HepG2 (cell line): ENCODE measurements around the gene RPL19. TPM values are rescaled to one million over a fixed set of nuclear protein-coding genes. Genes with fewer than 3 reads are reported as not detected.

ENCODE experiments used
- ETV5 ChIP-seq: IDR thresholded peaks from 2 replicates; pipeline ENCODE4 v1.6.1; 2018; ENCODE audit warnings: missing biosample characterization, missing genetic modification reagents, inconsistent platforms, borderline replicate concordance
- FOXK1 ChIP-seq: sonication (generic); formaldehyde crosslinking; IDR thresholded peaks from 2 replicates; pipeline ENCODE4 v1.4.0; 2020; ENCODE audit warnings: low read depth, missing genetic modification reagents, borderline replicate concordance
- FOXP1 ChIP-seq, 2 experiments: fragments of 450-650 bp in 1 of 2; IDR thresholded peaks; 2 replicates each; pipeline ENCODE4 v1.6.1; 2017 to 2018; ENCODE audit warnings: antibody characterized with exemption in 1 of 2
- GABPA ChIP-seq, 2 experiments: IDR thresholded peaks; 2 replicates each; pipeline ENCODE4 v1.6.1; 2011 to 2016; ENCODE audit warnings: low read depth in 2 of 2, low read length in 1 of 2, missing biosample characterization in 1 of 2, missing genetic modification characterization in 1 of 2
- HCFC1 ChIP-seq: fragments of 150-350 bp; IDR thresholded peaks from 2 replicates; pipeline ENCODE4 v1.6.1; 2014; ENCODE audit warnings: low read depth, low read length
- HDAC2 ChIP-seq: sonication (generic); formaldehyde crosslinking; IDR thresholded peaks from 2 replicates; pipeline ENCODE4 v1.4.0; 2020; ENCODE audit warnings: missing genetic modification reagents
- NFE2L2 ChIP-seq: fragments of 150-350 bp; IDR thresholded peaks from 2 replicates; pipeline ENCODE4 v1.6.1; 2014; ENCODE audit warnings: low read length
- POLR2AphosphoS5 ChIP-seq: IDR thresholded peaks from 2 replicates; pipeline ENCODE4 v1.6.1; 2012; ENCODE audit warnings: low read depth, low read length
- SSRP1 ChIP-seq: IDR thresholded peaks from 2 replicates; pipeline ENCODE4 v1.6.1; 2016; ENCODE audit warnings: control low read depth
- TARDBP ChIP-seq: sonication (generic); formaldehyde crosslinking; IDR thresholded peaks from 2 replicates; pipeline ENCODE4 v1.8.0; 2022; ENCODE audit warnings: mild to moderate bottlenecking, missing genetic modification reagents
- ZNF124 ChIP-seq: sonication (generic); formaldehyde crosslinking; IDR thresholded peaks from 2 replicates; pipeline ENCODE4 v1.4.0; 2020; ENCODE audit warnings: missing genetic modification reagents
- ZNF33A ChIP-seq: sonication (generic); formaldehyde crosslinking; IDR thresholded peaks from 2 replicates; pipeline ENCODE4 v1.5.1; 2020; ENCODE audit warnings: missing genetic modification reagents, mild to moderate bottlenecking, moderate library complexity, borderline replicate concordance
- ZNF652 ChIP-seq: IDR thresholded peaks from 2 replicates; pipeline ENCODE4 v1.6.1; 2016; ENCODE audit warnings: low read depth, borderline replicate concordance
- ZNF788 ChIP-seq: sonication (generic); formaldehyde crosslinking; IDR thresholded peaks from 2 replicates; pipeline ENCODE4 v1.5.0; 2020; ENCODE audit warnings: mild to moderate bottlenecking, missing genetic modification reagents, borderline replicate concordance
- polyA plus RNA-seq, 8 experiments: library from polyadenylated mRNA; depleted of rRNA in 3 of 8; stranded (reverse) in 7 of 8; unstranded in 1 of 8; fragments of >200 nt; fragmentation: Illumina TruSeq in 4 of 8; extraction: Trizol in 4 of 8; gene quantifications; 2 replicates each; pipeline versions ENCODE4 v1.2.1 to v1.2.3, GENCODE V29; 2011 to 2016; ENCODE audit warnings: low read depth in 4 of 8, missing spikeins in 1 of 8, mixed read lengths in 1 of 8; ENCODE audit not compliant: insufficient read depth in 1 of 8
- total RNA-seq, 5 experiments: library from RNA; depleted of rRNA; stranded (reverse); fragments of >200 nt; fragmentation: Illumina TruSeq; extraction: Trizol; gene quantifications; 2 replicates each; pipeline ENCODE4 v1.2.3, GENCODE V29; 2016; ENCODE audit warnings: low read depth in 1 of 5
- TF ChIP-seq, protein P1 (sequence below), 2 experiments: fragments of 450-650 bp in 1 of 2; sonication (generic) in 1 of 2; formaldehyde crosslinking in 1 of 2; IDR thresholded peaks; 2 replicates each; pipeline versions ENCODE4 v1.6.1 to v1.8.0; 2016 to 2022; ENCODE audit warnings: antibody characterized with exemption in 1 of 2, mild to moderate bottlenecking in 1 of 2, missing genetic modification reagents in 1 of 2
- TF ChIP-seq, protein P2 (sequence below): sonication (generic); formaldehyde crosslinking; IDR thresholded peaks from 2 replicates; pipeline ENCODE4 v1.4.0; 2020; ENCODE audit warnings: missing genetic modification reagents
- TF ChIP-seq, protein P3 (sequence below): IDR thresholded peaks from 2 replicates; pipeline ENCODE4 v1.6.1; 2016

The RPL19 gene
- total and polyA plus RNA-seq, 2 of the 13 experiments (the other 11 are each of a cell fraction or from before 2014, with no cell fraction given), result 2,522 to 2,768 TPM

DNA sequence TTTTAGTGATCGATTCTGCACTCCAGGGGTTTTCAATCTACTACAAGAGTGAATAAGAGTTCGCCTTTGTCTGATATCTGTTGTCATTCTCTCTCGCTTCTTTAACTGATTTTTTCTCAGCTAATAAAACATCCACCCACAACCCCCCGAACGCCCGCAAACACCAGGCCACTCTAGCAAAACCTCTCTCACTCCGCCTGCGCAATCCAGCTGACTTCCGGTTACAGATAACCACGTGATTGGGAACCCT, 338 bp upstream of the RPL19 start (continued):
- TF ChIP-seq SSRP1, result no peak
- TF ChIP-seq, protein P1, sequence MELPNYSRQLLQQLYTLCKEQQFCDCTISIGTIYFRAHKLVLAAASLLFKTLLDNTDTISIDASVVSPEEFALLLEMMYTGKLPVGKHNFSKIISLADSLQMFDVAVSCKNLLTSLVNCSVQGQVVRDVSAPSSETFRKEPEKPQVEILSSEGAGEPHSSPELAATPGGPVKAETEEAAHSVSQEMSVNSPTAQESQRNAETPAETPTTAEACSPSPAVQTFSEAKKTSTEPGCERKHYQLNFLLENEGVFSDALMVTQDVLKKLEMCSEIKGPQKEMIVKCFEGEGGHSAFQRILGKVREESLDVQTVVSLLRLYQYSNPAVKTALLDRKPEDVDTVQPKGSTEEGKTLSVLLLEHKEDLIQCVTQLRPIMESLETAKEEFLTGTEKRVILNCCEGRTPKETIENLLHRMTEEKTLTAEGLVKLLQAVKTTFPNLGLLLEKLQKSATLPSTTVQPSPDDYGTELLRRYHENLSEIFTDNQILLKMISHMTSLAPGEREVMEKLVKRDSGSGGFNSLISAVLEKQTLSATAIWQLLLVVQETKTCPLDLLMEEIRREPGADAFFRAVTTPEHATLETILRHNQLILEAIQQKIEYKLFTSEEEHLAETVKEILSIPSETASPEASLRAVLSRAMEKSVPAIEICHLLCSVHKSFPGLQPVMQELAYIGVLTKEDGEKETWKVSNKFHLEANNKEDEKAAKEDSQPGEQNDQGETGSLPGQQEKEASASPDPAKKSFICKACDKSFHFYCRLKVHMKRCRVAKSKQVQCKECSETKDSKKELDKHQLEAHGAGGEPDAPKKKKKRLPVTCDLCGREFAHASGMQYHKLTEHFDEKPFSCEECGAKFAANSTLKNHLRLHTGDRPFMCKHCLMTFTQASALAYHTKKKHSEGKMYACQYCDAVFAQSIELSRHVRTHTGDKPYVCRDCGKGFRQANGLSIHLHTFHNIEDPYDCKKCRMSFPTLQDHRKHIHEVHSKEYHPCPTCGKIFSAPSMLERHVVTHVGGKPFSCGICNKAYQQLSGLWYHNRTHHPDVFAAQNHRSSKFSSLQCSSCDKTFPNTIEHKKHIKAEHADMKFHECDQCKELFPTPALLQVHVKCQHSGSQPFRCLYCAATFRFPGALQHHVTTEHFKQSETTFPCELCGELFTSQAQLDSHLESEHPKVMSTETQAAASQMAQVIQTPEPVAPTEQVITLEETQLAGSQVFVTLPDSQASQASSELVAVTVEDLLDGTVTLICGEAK (IDR thresholded peaks at IDR 0.05), result 0 out of 2 replicates have a peak, but pooled peaks have one; percentile 10
- TF ChIP-seq, protein P1 (CRISPR knock-in tag; IDR thresholded peaks at IDR 0.05), result no peak
- TF ChIP-seq ZNF124 (CRISPR knock-in tag), result 0 out of 2 replicates have a peak, but pooled peaks have one; percentile 19
- no peak for TF ChIP-seq FOXP1 (IDR thresholded peaks at IDR 0.05)
- 0 out of 2 replicates have a peak, but pooled peaks have one; percentile 4 for TF ChIP-seq FOXP1 (CRISPR knock-in tag; IDR thresholded peaks at IDR 0.05)
- TF ChIP-seq HCFC1, result peak; percentile 20; the same call in 1 of the 2 replicates
- peak; percentile 92 for TF ChIP-seq POLR2AphosphoS5
- TF ChIP-seq, protein P2, sequence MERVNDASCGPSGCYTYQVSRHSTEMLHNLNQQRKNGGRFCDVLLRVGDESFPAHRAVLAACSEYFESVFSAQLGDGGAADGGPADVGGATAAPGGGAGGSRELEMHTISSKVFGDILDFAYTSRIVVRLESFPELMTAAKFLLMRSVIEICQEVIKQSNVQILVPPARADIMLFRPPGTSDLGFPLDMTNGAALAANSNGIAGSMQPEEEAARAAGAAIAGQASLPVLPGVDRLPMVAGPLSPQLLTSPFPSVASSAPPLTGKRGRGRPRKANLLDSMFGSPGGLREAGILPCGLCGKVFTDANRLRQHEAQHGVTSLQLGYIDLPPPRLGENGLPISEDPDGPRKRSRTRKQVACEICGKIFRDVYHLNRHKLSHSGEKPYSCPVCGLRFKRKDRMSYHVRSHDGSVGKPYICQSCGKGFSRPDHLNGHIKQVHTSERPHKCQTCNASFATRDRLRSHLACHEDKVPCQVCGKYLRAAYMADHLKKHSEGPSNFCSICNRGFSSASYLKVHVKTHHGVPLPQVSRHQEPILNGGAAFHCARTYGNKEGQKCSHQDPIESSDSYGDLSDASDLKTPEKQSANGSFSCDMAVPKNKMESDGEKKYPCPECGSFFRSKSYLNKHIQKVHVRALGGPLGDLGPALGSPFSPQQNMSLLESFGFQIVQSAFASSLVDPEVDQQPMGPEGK (CRISPR knock-in tag), result 0 out of 2 replicates have a peak, but pooled peaks have one; percentile 34
- TF ChIP-seq ZNF788 (CRISPR knock-in tag), result peak; percentile 5; the same call in 1 of the 2 replicates
- TF ChIP-seq GABPA (IDR thresholded peaks at IDR 0.05; ENCODE audit: low read depth, low read length), result peak; percentile 69
- peak; percentile 95 for TF ChIP-seq GABPA (CRISPR knock-in tag; IDR thresholded peaks at IDR 0.05; ENCODE audit: low read depth)
- no peak for TF ChIP-seq NFE2L2
- TF ChIP-seq HDAC2, result 0 out of 2 replicates have a peak, but pooled peaks have one; percentile 8
- TF ChIP-seq ETV5 (CRISPR knock-in tag), result peak; percentile 77; the same call in 1 of the 2 replicates
- TF ChIP-seq TARDBP (CRISPR knock-in tag), result 0 out of 2 replicates have a peak, but pooled peaks have one; percentile 16
- TF ChIP-seq FOXK1, result peak; percentile 82; the same call in 1 of the 2 replicates
- TF ChIP-seq, protein P3, sequence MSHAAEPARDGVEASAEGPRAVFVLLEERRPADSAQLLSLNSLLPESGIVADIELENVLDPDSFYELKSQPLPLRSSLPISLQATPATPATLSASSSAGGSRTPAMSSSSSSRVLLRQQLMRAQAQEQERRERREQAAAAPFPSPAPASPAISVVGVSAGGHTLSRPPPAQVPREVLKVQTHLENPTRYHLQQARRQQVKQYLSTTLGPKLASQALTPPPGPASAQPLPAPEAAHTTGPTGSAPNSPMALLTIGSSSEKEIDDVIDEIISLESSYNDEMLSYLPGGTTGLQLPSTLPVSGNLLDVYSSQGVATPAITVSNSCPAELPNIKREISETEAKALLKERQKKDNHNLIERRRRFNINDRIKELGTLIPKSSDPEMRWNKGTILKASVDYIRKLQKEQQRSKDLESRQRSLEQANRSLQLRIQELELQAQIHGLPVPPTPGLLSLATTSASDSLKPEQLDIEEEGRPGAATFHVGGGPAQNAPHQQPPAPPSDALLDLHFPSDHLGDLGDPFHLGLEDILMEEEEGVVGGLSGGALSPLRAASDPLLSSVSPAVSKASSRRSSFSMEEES (CRISPR knock-in tag), result peak; percentile 89; the same call in 1 of the 2 replicates
- TF ChIP-seq ZNF652 (CRISPR knock-in tag), result peak; percentile 28; the same call in 1 of the 2 replicates
- 0 out of 2 replicates have a peak, but pooled peaks have one; percentile 80 for TF ChIP-seq ZNF33A
